Measurements from ENCODE around the gene HMCES. TPM values are rescaled to one million over a fixed set of nuclear protein-coding genes. Genes with fewer than 3 reads are reported as not detected.
"Not testable (repeated sequence)": the region's sequence is repeated elsewhere in the genome, so short reads cannot be mapped to it uniquely, and the experiment has no call there.

The HMCES gene
- total and polyA plus RNA-seq, 7 donors: 15.2 to 41.2 (median 21.6) TPM

DNA sequence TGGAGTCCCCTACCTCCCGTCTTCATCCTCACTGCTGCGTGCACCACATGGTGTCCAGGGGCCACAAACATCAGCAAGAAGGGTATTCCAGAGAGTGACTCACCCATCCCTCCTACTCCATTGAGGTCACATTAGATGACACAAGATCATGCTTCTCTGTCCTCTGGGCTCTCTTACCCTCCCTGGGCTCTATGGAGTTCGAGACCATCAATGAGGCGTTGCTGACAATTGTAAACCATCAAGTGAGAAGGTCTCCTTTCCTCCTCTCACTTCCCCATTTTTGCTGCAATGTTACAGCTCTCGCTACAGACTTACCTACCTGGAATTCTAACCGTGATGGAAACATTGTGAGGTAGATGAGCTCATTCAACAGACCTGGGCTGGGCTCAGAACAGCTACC, 51.7 kb downstream of the HMCES start:
- no peaks in the 10 kb centered on the region for H3K9me3 ChIP-seq
- H3K27ac ChIP-seq: no peak overlapping the region
- 74 to 88% methylated on average over 6 of the region's 6 CpGs for WGBS, 2 donors
- H3K36me3 ChIP-seq: no peaks in the 10 kb centered on the region
- TF ChIP-seq POLR2AphosphoS5 (IDR thresholded peaks at IDR 0.05) (no peak), POLR2A (IDR thresholded peaks at IDR 0.05) (no peak)
- TF ChIP-seq, protein P1, sequence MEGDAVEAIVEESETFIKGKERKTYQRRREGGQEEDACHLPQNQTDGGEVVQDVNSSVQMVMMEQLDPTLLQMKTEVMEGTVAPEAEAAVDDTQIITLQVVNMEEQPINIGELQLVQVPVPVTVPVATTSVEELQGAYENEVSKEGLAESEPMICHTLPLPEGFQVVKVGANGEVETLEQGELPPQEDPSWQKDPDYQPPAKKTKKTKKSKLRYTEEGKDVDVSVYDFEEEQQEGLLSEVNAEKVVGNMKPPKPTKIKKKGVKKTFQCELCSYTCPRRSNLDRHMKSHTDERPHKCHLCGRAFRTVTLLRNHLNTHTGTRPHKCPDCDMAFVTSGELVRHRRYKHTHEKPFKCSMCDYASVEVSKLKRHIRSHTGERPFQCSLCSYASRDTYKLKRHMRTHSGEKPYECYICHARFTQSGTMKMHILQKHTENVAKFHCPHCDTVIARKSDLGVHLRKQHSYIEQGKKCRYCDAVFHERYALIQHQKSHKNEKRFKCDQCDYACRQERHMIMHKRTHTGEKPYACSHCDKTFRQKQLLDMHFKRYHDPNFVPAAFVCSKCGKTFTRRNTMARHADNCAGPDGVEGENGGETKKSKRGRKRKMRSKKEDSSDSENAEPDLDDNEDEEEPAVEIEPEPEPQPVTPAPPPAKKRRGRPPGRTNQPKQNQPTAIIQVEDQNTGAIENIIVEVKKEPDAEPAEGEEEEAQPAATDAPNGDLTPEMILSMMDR (IDR thresholded peaks at IDR 0.05): no peak
- intact Hi-C loops (cut with DNase I): no loop called here
- no peaks in the 10 kb centered on the region for H3K4me1 ChIP-seq
- DNase-seq: no peak
- H3K27me3 ChIP-seq: peaks cover 0 to 4% (median 0%) of the 10 kb centered on the region in 3 donors
- no peak overlapping the region for H3K4me3 ChIP-seq

DNA sequence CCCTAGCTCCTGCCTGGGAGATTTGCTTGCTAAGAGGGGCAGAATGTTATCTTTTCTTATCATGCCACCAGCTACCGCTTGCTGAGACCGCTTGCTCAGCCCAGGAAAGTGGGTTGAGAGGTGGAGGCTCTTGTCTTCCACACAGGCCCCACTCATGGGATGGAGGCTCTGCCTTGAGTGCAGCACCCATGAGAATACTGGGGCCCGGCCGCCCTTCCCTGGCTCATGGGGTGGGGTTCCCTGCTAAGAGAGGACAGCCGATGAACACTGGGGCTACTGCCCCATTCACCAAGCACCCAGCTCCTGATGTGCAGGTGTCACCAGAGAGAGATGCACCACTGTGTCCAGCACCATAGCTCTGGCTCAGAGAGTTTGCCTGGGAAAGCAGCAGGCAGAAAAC, 55.2 kb downstream of the HMCES start:
- intact Hi-C loops (cut with DNase I): no loop called here
- Histone ChIP-seq H3K4me3 (no peak overlapping the region), H3K27me3 (peaks cover 0 to 4% (median 0%) of the 10 kb centered on the region in 3 donors), H3K9me3 (no peaks in the 10 kb centered on the region), H3K27ac (no peak overlapping the region), H3K4me1 (no peaks in the 10 kb centered on the region), H3K36me3 (no peaks in the 10 kb centered on the region)
- TF ChIP-seq, protein P1 (IDR thresholded peaks at IDR 0.05): no peak
- no peak for TF ChIP-seq EP300 (IDR thresholded peaks at IDR 0.05)
- TF ChIP-seq POLR2AphosphoS5 (IDR thresholded peaks at IDR 0.05): no peak
- no peak for TF ChIP-seq POLR2A (IDR thresholded peaks at IDR 0.05)
- 96 to 97% methylated on average over 5 of the region's 5 CpGs for WGBS, 2 donors
- no peak for DNase-seq

DNA sequence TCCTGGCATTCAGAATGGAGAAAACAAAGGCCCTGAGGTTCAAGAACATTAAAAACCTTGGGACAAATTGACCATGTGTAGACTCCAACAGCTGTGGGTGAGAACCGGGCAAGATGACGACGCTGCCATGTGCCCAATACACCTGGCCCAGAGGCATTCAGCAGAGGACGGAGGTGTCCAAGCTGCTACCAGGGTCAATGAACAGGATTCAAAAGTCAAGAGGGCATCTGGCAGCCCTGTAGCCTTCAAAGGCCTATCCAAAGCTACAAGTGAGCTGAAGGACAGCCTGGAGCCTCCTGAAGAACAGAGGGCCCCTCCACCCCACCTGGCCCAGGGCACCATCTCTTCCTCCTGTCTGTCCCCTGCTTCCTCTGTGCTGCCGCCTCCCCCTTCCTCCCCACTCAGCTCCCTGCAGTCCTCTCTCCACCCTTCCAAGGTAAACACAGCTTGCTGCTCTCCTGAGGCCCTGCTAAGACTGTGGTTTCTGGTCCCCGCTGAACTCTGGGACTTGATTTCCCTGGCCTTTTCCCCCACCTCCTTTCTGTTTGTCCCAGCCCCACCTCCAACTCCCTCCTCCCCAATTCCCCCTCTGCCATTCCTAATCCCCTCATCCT, 57.5 kb downstream of the HMCES start:
- no peak for DNase-seq
- no peaks in the 10 kb centered on the region for H3K4me1 ChIP-seq
- H3K27ac ChIP-seq: no peak overlapping the region
- H3K36me3 ChIP-seq: no peaks in the 10 kb centered on the region
- TF ChIP-seq POLR2AphosphoS5 (IDR thresholded peaks at IDR 0.05) (no peak), POLR2A (IDR thresholded peaks at IDR 0.05) (no peak), EP300 (IDR thresholded peaks at IDR 0.05) (no peak)
- TF ChIP-seq, protein P1 (IDR thresholded peaks at IDR 0.05): no peak
- intact Hi-C loops (cut with DNase I): no loop called here
- no peaks in the 10 kb centered on the region for H3K9me3 ChIP-seq
- 55 to 71% methylated on average over 6 of the region's 6 CpGs for WGBS, 2 donors
- peaks cover 0 to 4% (median 0%) of the 10 kb centered on the region in 3 donors for H3K27me3 ChIP-seq
- no peak overlapping the region for H3K4me3 ChIP-seq

DNA sequence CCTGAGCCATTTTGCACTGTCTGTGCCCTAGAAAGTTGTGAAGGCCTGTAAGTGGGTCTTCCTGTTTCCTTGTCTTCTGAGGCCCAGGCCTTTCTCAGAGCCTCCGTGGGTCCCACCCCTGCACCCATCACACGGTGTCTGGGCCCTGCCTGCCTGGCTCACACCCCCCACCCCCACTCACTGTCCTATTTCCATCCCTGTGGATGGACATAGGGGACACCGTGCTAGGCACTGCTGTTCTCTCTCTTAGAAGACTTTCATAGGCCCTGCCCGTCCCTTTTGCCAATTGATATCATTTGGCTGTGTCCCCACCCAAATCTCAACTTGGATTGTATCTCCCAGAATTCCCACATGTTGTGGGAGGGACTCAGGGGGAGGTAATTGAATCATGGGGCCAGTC, 59.0 kb downstream of the HMCES start:
- DNase-seq; H3K9me3 ChIP-seq; H3K27me3 ChIP-seq; H3K4me3 ChIP-seq; H3K36me3 ChIP-seq; intact Hi-C loops (cut with DNase I); H3K27ac ChIP-seq; H3K4me1 ChIP-seq: not testable (repeated sequence)
- WGBS, 2 donors: 86 to 91% methylated on average over 4 of the region's 4 CpGs

DNA sequence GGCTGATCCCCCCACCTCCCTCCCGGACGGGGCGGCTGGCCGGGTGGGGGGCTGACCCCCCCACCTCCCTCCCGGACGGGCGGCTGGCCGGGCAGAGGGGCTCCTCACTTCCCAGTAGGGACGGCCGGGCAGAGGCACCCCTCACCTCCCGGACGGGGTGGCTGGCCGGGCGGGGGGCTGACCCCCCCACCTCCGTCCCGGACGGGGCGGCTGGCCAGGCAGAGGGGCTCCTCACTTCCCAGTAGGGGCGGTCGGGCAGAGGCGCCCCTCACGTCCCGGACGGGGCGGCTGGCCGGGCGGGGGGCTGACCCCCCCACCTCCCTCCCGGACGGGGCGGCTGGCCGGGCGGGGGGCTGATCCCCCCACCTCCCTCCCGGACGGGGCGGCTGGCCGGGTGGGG, 60.5 kb downstream of the HMCES start:
- WGBS, 2 donors: 95 to 96% methylated on average over 24 to 25 of the region's 36 CpGs
- H3K4me3 ChIP-seq; H3K27me3 ChIP-seq; DNase-seq; H3K36me3 ChIP-seq; H3K4me1 ChIP-seq; H3K9me3 ChIP-seq; intact Hi-C loops (cut with DNase I); H3K27ac ChIP-seq: not testable (repeated sequence)

DNA sequence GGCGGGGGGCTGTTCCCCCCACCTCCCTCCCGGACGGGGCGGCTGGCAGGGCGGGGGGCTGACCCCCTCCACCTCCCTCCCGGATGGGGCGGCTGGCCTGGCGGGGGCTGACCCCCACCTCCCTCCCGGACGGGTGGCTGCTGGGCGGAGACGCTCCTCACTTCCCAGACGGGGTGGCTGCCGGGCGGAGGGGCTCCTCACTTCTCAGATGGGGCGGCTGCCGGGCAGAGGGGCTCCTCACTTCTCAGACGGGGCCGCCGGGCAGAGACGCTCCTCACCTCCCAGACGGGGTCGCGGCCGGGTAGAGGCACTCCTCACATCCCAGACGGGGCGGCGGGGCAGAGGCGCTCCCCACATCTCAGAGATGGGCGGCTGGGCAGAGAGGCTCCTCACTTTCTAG, 61.2 kb downstream of the HMCES start:
- H3K4me1 ChIP-seq; DNase-seq; H3K27ac ChIP-seq; H3K9me3 ChIP-seq; intact Hi-C loops (cut with DNase I); H3K4me3 ChIP-seq; H3K36me3 ChIP-seq: not testable (repeated sequence)
- peaks cover 5 to 14% (median 9%) of the 10 kb centered on the region in 3 donors for H3K27me3 ChIP-seq
- 96% methylated on average over 17 to 30 of the region's 30 CpGs for WGBS, 2 donors
